GM12872 (cell line): ENCODE data around the gene SIDT1.

ENCODE experiments used
- CTCF ChIP-seq: IDR thresholded peaks from 3 replicates; pipeline ENCODE4 v1.5.1; 2011; ENCODE audit warnings: low read depth, mild to moderate bottlenecking, low read length, moderate library complexity; ENCODE audit not compliant: insufficient read depth

Gene SIDT1

GRCh38 chr3:113663324-113663750 is 131.0 kb downstream of the SIDT1 start:
- TF ChIP-seq CTCF = no peak

GRCh38 chr3:113663761-113664160 is 131.4 kb downstream of the SIDT1 start:
- TF ChIP-seq CTCF = no peak

- no peak for TF ChIP-seq CTCF
Observed at GRCh38 chr3:113664523-113665094, 132.3 kb downstream of the SIDT1 start.

- TF ChIP-seq CTCF = no peak
Observed at GRCh38 chr3:113668015-113668414, 135.7 kb downstream of the SIDT1 start.

- no peak for TF ChIP-seq CTCF
Observed at GRCh38 chr3:113673593-113673992, 141.2 kb downstream of the SIDT1 start.

- no peak for TF ChIP-seq CTCF
Observed at GRCh38 chr3:113676261-113676660, 143.9 kb downstream of the SIDT1 start.

- TF ChIP-seq CTCF = no peak
Observed at GRCh38 chr3:113677737-113678136, 145.4 kb downstream of the SIDT1 start.

- no peak for TF ChIP-seq CTCF
Observed at GRCh38 chr3:113678773-113679172, 146.4 kb downstream of the SIDT1 start.
